ENCODE data around the gene PRKCH. TPM values are rescaled to one million over a fixed set of nuclear protein-coding genes. Genes with fewer than 3 reads are reported as not detected.

The PRKCH gene
- polyA plus RNA-seq, 10 donors = 10.6 to 17.9 (median 15.0) TPM

GRCh38 chr14:61544448-61545330 is 223.3 kb downstream of the PRKCH start:
- DNase-seq = no peak

GRCh38 chr14:61545726-61546455 is 224.5 kb downstream of the PRKCH start:
- no peak for DNase-seq

- peak in 1 of 3 donors; percentile 76 for DNase-seq
Observed at GRCh38 chr14:61547186-61548069, 226.0 kb downstream of the PRKCH start.

GRCh38 chr14:61549425-61549824 is 228.0 kb downstream of the PRKCH start:
- DNase-seq = no peak

DNA sequence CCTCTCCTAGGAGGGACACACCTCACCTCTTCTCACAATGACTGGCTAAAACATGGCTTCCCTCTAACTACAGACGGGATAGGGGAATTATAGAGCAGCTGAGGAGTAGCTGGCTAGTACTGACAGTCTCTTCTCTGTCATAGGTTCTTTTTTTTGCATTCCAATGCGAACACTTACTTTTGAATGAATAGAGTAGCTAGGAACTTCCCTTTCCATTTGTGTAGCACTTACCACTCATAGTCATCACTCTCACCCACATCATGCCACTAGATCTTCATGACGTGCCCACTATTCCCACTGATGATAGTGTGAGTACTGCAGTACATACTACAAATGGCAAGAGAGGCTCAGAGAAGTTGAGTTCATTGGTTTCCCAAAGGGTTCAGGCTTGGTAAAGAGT is 230.0 kb downstream of the PRKCH start:
- DNase-seq = no peak

- DNase-seq = no peak
Observed at GRCh38 chr14:61552241-61552640, 230.9 kb downstream of the PRKCH start.

DNA sequence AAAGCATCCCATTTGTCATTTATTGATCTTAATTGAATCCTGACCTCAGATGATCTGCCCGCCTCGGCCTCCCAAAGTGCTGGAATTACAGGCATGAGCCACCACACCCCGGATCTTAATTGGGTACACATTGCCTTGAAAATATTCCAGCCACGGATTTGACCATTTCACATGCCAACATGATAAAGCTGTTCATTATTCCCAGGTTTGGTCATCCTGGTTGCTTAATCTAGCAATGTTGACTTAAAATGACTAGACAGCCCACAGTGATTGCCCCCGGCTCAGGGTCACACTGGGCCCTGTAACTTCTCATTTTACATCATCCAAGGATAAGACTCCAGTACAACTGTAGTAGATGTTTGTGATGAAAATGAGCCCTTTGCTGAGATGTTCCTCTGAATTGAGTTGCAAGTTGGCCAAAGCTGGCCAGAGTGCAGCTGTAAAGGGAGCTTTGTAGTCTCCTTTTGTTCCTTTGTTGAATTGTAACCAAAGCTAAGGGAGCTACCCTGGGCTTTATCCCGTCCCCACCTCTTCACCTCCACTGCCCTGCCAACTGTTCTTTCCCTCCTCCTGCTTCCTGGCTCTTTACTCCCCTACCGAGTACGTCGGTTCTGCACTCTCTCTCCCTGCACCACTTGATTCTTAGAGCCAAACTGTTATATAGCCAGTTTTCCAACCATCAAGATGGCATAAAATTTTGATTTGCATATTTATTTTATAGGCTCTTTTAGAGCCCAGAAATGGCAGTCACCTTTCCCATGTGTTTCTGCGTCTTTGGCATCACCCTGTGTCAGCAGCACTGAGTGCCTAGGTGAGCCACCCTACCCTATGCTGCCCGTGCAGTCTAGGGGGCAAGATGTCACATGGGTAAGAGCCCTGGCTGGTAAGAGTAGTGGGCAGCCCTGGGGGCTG is 232.6 kb downstream of the PRKCH start:
- peak in 1 of 3 donors; percentile 94 for DNase-seq

DNA sequence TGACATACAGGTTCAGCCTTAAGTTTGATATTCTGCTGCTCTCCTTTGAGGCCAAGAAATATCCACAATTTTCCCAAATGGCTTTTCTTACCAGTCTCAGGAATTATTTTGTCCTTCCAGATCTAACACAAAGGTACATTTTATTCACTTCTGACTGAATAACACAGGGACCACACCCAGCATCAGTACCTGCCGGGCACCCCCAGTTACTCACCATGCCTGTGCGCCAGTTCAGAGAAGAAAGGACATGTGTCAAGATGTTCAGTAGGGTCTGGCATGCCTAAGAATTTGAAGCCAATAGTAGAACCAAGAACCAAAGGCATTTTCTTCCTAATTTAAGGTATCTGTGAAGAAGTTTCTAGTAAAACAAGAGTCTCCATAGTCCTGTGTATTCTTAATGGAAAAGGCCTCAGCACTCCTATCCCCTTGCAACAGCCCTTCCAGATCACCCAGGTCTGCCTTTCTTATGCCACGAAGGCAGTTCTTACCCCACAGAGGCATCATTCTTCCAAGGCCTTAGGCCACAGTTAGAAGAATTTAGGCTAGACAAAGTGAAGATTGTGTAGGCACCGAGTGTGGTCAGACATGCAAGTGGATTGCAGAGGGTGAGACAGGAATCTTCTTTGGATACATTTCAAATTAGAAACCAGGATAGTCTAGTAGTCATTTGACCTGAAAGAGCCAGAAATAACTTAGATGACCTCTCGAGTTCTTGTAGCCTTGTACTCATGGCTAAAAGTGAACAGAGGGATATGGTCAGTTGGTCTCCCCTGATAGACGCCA is 233.9 kb downstream of the PRKCH start:
- no peak for DNase-seq

DNA sequence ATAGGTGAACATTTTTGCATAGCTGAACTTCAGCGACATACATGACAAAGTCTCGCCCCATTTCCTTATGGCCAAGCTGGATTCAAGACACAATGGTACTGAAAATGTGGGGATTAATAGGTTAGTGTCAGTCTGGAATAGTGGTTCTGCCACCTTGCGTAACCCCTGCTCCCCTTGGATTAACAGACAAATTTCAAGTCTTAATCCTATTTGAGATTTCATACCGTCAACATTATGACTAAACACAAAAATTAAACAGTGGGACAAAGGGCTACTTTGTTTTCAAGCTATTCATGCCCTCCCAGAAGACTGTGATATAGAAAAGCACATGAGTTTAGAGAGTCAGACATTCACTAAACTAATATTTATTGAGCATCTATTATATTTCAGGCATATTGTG is 235.1 kb downstream of the PRKCH start:
- no peak for DNase-seq

DNA sequence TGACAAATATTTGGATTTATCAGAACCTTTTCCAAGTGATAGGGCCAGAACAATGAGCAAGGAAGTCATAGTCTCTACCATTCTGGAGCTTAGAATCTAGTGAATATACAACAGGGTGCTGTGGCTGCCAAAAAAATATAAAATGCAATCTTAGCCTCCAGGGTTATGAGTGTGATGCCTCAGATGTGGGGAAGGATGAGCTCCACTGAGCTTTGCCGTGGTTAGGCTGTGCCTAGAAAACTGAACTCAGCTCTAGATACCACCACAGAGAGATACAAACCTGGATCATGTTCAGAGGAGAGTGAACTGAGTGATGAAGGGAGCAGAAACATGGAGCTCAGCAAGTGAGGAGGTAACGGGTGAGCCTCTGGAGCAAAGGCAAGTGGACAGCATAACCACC is 235.9 kb downstream of the PRKCH start:
- DNase-seq = no peak

- no peak for DNase-seq
Observed at GRCh38 chr14:61557854-61558253, 236.5 kb downstream of the PRKCH start.

GRCh38 chr14:61558271-61558670 is 236.9 kb downstream of the PRKCH start:
- no peak for DNase-seq

GRCh38 chr14:61559641-61560201 is 238.3 kb downstream of the PRKCH start:
- no peak for DNase-seq

- DNase-seq = peak in 1 of 3 donors; percentile 68
Observed at GRCh38 chr14:61560323-61560722, 238.9 kb downstream of the PRKCH start.

DNA sequence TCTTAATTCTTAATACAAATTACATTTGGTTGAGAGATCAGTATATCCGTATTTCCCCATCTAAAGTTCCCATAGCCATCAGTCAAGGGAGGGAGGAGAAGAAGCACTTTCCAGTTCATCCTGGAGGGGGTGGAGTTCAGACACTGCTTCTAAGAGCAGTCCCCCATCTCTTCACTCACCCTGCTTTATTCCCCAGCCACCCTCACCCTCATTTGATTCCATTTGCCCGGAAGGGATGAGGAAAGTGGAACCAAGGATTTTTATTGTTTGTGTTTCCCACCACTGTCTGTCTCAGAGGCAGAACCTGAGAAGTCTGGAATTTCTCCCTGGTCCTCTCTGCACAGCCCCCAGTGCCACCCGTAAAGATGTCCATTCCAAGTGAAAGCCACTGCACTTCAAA is 239.7 kb downstream of the PRKCH start:
- DNase-seq = peak in 1 of 3 donors; percentile 62

GRCh38 chr14:61561657-61562276 is 240.4 kb downstream of the PRKCH start:
- DNase-seq = peak in 2 of 3 donors; percentile 72 to 98

DNA sequence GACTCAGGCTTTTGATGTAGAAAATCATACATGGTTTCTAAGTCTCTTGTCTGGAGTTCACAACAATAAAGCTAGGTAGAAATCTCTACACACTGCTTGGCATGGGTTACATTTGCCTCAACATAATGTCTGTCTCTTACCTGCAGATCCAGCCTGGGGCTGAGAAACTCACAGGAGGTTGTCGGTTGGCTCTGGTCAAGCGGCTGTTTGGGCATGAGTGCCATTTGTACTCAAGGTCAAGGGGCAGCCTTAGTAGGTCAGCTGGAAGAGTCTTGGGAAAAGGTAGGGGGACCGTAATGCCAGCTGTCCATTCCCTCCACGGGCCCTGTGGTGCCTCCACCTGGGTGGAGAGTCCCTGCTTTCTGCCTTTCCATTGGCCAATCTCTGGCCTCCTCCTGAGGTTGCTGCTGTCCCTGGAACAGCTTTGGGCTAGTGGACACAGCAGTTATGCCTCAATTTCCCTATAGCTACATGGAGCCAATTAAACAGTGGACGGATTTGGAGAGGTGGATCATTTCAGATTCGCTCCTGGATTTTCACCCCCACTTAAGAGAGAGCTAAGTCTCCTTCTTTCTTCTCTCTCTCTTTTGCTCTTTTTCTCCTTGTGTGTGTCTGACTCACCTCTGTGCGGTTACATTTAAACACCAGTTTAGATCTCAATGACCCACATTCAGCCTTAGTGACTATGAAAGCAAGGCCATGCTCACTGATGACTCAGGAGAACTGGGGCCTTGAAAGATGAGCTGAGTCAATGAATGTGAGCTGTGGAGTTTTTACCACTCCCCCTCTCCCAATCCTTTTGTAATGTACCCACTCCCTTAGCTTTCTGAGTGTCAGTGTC is 241.2 kb downstream of the PRKCH start:
- peak in 1 of 3 donors; percentile 98 for DNase-seq

GRCh38 chr14:61563162-61563511 is 241.8 kb downstream of the PRKCH start:
- DNase-seq = no peak
